ENCODE results near the gene ARHGAP24.
A peak's percentile ranks its signal among the peaks of the same experiment; 100 is the strongest.

The ARHGAP24 gene

DNA sequence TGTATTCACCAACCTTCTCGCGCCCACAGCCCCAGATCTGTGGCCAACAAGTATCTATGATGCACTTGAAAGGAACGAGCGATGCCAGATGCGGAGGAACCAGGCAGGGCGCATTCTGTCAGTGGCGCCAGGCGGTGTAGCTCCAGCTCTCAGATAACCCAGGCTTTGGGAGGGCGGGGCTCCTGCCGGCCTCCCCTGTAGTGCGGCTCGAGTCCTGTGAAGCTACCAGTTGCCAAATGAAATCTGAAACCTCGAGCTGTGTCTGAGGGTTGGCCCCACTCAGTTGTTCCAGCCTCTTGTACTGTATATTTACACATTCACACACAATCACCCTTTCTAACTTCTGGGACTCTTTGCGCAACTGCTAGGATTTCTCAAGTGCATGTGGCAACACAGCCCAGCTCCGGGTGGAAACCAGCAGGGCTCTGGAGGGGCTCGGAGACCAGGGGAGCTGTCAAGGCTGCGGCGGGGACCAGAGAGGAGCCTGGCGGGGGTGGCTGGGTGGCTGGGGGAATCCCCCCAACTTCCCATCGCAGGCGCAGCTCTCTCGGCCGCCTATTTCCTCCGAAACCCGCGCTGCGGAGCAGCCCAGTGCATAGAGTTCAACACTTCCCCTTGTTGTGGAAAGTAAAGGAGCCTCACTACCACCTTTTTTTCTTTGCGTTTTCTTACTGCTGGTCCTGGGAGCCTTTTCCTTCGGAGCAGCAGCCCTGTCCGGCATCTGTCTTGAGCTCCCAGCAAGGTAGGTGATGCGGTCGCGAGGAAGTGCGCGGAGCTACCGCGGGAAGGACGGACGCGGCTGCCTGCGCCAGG, at the start of gene ARHGAP24:
ARHGAP24 (plus strand) TSS at position 333 of the 813 bp plus-strand sequence.
- Mint-ChIP-seq H3K4me1 (ENCODE audit: low read depth) (peaks cover 2% of the 10 kb centered on the region), H3K9me3 (ENCODE audit: low read depth) (no peaks in the 10 kb centered on the region), H3K27ac (no peak within 1 kb of the TSS), H3K36me3 (no peaks in the 10 kb centered on the region), H3K27me3 (peaks cover 20% of the 10 kb centered on the region), H3K4me3 (peak within 1 kb of the TSS; percentile 47)

DNA sequence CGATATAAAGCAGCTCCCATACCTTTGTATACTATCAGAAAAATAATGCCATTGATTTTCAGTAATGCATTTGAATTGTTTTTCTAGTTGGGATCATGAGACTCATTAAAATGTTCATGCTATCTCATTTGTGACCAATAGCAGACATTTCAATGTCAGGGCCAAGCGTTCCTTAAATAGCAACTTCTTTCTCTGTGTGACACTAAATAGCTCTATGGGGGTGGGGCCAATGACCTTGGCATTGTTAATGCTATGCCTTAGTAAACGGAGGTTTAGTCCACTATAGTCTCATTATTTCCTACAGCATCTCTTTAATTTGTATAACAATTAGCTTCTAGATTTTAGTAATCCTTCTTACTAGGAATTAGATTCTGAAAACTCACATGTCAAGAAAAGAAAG, 48.6 kb upstream of the ARHGAP24 start:
- Mint-ChIP-seq H3K9me3 (ENCODE audit: low read depth) (no peaks in the 10 kb centered on the region), H3K27me3 (no peaks in the 10 kb centered on the region), H3K27ac (no peak overlapping the region), H3K4me1 (ENCODE audit: low read depth) (no peaks in the 10 kb centered on the region), H3K4me3 (no peak overlapping the region), H3K36me3 (no peaks in the 10 kb centered on the region)

- no peak overlapping the region for H3K27ac Mint-ChIP-seq
- H3K9me3 Mint-ChIP-seq (ENCODE audit: low read depth): no peaks in the 10 kb centered on the region
- H3K27me3 Mint-ChIP-seq: no peaks in the 10 kb centered on the region
- H3K36me3 Mint-ChIP-seq: no peaks in the 10 kb centered on the region
- no peaks in the 10 kb centered on the region for H3K4me1 Mint-ChIP-seq (ENCODE audit: low read depth)
- no peak overlapping the region for H3K4me3 Mint-ChIP-seq
These were observed 47.8 kb upstream of the ARHGAP24 start for GRCh38 chr4:85427123-85427522.

- no peaks in the 10 kb centered on the region for H3K36me3 Mint-ChIP-seq
- no peaks in the 10 kb centered on the region for H3K4me1 Mint-ChIP-seq (ENCODE audit: low read depth)
- no peak overlapping the region for H3K27ac Mint-ChIP-seq
- H3K27me3 Mint-ChIP-seq: peaks cover 4% of the 10 kb centered on the region
- no peak overlapping the region for H3K4me3 Mint-ChIP-seq
- no peaks in the 10 kb centered on the region for H3K9me3 Mint-ChIP-seq (ENCODE audit: low read depth)
These were observed 44.7 kb upstream of the ARHGAP24 start for GRCh38 chr4:85430226-85430625.

GRCh38 chr4:85430697-85431096, 44.3 kb upstream of the ARHGAP24 start:
- no peak overlapping the region for H3K4me3 Mint-ChIP-seq
- H3K4me1 Mint-ChIP-seq (ENCODE audit: low read depth): no peaks in the 10 kb centered on the region
- H3K9me3 Mint-ChIP-seq (ENCODE audit: low read depth): no peaks in the 10 kb centered on the region
- no peak overlapping the region for H3K27ac Mint-ChIP-seq
- no peaks in the 10 kb centered on the region for H3K36me3 Mint-ChIP-seq
- H3K27me3 Mint-ChIP-seq: peaks cover 4% of the 10 kb centered on the region

DNA sequence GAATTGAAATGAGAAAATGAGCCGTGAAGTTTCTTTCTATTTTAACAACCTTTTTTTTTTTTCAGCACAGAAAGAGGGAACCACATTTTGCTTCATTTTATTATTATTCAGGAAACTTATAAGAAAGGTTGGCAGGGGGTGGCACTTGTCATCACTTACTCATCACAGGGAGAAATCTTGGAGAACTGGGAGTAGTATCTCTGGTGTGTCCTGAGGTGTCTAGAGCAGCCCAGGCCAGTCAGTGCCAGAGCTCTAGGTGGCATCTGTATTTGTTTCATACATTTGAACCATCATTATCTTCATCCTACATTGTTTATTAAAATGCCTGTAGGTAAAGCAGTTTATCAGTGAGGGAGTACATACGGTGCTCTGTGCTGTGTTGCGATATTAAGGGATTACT, 43.8 kb upstream of the ARHGAP24 start:
- no peak overlapping the region for H3K27ac Mint-ChIP-seq
- peaks cover 4% of the 10 kb centered on the region for H3K27me3 Mint-ChIP-seq
- H3K9me3 Mint-ChIP-seq (ENCODE audit: low read depth): no peaks in the 10 kb centered on the region
- H3K36me3 Mint-ChIP-seq: no peaks in the 10 kb centered on the region
- no peaks in the 10 kb centered on the region for H3K4me1 Mint-ChIP-seq (ENCODE audit: low read depth)
- H3K4me3 Mint-ChIP-seq: no peak overlapping the region

DNA sequence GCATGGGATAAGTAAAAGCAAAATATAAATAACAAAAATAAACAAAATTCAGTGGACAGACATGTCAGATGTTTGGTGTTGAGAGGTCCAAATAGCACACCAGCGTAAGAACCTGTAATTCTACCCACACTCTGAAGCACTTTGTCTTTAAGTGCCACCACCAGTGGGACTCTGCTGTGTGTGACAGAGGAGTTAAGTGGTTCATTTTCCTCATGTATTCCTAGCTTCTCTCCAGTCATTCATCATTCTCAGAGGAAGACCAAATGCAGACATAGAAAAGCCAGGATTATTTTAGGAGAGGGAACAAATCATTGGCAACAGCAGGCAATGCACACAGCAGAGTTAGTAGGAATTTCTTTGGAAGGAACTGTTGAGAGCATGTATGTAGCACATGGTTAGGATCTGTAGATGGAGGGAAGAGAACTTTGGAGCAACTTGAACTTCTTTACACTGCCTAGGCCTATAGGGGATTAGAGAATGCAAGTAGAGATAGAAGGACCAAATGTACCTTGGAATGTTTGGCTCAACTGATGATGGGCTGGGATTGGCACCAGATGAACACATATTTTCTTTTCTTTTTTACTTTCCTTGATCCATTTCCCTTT, 43.0 kb upstream of the ARHGAP24 start:
- Mint-ChIP-seq H3K4me3 (no peak overlapping the region), H3K4me1 (ENCODE audit: low read depth) (no peaks in the 10 kb centered on the region), H3K9me3 (ENCODE audit: low read depth) (no peaks in the 10 kb centered on the region), H3K27ac (no peak overlapping the region), H3K36me3 (no peaks in the 10 kb centered on the region), H3K27me3 (peaks cover 4% of the 10 kb centered on the region)

DNA sequence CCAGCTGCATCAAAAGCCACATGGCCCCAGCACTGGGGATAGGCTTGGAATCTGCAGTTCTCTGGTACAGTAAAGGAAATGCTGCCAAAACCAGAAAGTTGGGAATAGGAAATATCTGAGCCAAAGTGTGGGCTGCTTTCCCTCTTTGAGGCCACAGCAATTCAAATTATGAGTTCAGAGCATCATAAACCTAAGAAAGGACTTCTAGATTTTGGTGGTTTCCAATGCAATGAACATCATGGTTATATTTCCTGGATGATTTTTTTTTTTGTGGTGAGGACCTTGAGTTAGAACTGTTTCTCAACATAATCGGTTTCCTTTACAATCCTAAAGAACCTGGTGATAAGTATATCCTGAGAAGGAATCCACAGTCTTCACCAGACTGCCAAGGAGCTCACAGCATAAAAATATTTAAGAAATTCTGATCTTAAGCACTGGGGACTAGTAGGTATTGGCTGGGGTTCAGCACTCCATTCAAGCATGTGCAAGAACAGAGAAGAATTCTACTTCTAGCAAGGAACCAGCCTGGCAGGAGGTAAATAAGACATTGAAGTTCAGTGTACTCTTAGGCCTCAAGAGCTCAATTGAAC, 29.8 kb upstream of the ARHGAP24 start:
- peaks cover 6% of the 10 kb centered on the region for H3K9me3 Mint-ChIP-seq (ENCODE audit: low read depth)
- H3K4me3 Mint-ChIP-seq: no peak overlapping the region
- no peak overlapping the region for H3K27ac Mint-ChIP-seq
- H3K36me3 Mint-ChIP-seq: no peaks in the 10 kb centered on the region
- no peaks in the 10 kb centered on the region for H3K4me1 Mint-ChIP-seq (ENCODE audit: low read depth)
- H3K27me3 Mint-ChIP-seq: no peaks in the 10 kb centered on the region

GRCh38 chr4:85446141-85446861, 28.6 kb upstream of the ARHGAP24 start:
- Mint-ChIP-seq H3K4me1 (ENCODE audit: low read depth) (no peaks in the 10 kb centered on the region), H3K27ac (no peak overlapping the region), H3K27me3 (no peaks in the 10 kb centered on the region), H3K9me3 (ENCODE audit: low read depth) (no peaks in the 10 kb centered on the region), H3K4me3 (no peak overlapping the region), H3K36me3 (no peaks in the 10 kb centered on the region)

DNA sequence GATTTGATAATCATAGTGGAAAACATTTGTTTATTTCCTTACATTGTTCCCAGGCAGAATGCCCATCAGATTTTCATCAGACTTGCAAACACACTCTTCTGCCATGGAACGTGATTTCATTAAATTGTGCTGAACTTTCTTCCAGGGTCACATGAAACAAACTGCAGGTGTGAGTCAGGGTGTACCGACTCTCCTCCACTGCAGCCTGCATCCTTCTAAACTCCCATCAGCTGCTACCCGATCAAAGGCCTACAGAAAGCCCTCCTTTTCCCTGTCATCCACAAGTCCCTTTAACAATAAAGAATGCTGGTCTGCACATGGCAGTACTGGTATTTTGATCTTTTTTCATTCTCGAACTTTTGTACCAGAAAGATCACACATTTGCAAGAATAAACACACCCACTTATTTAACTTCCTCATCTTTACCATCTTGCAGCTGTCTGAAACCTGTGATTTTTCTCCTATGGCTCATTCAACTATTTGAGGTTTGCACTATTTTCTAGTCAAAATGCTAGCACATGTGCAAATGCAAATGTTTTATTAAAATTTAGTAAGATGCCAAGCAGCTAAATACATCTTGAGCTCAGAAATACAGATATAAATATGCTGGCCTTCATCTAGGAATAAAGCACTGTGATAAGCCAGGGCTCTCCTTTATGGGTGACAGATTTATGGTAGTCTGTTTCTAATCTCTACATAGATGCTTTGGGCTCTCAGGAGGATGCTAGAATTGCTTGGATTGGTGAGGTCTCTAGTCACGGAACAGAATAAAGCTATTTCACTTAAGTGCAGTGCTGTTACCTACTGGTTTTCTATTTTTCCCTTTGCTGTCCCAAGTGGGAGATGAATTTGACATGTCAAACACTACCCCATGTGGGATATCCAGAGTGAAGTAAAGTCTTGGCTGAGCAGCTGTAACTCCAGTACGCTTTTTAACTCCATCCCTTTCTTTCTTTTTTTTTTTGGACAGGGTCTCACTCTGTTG, 25.8 kb upstream of the ARHGAP24 start:
- no peak overlapping the region for H3K27ac Mint-ChIP-seq
- no peak overlapping the region for H3K4me3 Mint-ChIP-seq

GRCh38 chr4:85452058-85452731, 22.8 kb upstream of the ARHGAP24 start:
- Mint-ChIP-seq H3K36me3 (no peaks in the 10 kb centered on the region), H3K27me3 (no peaks in the 10 kb centered on the region), H3K4me3 (no peak overlapping the region), H3K27ac (no peak overlapping the region), H3K9me3 (ENCODE audit: low read depth) (no peaks in the 10 kb centered on the region), H3K4me1 (ENCODE audit: low read depth) (no peaks in the 10 kb centered on the region)

More for the DNA sequence above, 25.8 kb upstream of the ARHGAP24 start:
- Mint-ChIP-seq H3K4me1 (ENCODE audit: low read depth) (no peaks in the 10 kb centered on the region), H3K36me3 (no peaks in the 10 kb centered on the region), H3K27me3 (no peaks in the 10 kb centered on the region), H3K9me3 (ENCODE audit: low read depth) (no peaks in the 10 kb centered on the region)

DNA sequence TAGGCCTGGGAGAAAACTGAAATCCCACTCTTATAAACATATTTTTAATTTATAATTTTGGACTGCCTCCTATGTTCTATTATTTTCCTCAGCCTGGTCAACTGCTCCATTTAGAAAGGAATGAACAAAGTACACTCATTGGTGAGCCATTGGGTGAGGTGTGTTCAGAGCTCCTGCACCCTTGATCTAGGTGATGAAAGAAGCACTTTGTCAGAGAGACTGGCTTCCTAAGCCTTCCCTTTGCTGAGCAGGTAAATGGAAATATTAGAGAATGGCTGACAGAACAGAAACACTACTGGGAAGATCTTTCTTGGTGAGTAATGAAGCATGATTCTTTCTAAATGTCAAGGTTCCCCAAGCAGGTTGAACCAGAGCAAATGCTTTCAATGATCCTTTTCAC, 19.0 kb upstream of the ARHGAP24 start:
- Mint-ChIP-seq H3K4me1 (ENCODE audit: low read depth) (no peaks in the 10 kb centered on the region), H3K9me3 (ENCODE audit: low read depth) (no peaks in the 10 kb centered on the region), H3K4me3 (no peak overlapping the region), H3K27me3 (no peaks in the 10 kb centered on the region), H3K36me3 (no peaks in the 10 kb centered on the region), H3K27ac (no peak overlapping the region)

DNA sequence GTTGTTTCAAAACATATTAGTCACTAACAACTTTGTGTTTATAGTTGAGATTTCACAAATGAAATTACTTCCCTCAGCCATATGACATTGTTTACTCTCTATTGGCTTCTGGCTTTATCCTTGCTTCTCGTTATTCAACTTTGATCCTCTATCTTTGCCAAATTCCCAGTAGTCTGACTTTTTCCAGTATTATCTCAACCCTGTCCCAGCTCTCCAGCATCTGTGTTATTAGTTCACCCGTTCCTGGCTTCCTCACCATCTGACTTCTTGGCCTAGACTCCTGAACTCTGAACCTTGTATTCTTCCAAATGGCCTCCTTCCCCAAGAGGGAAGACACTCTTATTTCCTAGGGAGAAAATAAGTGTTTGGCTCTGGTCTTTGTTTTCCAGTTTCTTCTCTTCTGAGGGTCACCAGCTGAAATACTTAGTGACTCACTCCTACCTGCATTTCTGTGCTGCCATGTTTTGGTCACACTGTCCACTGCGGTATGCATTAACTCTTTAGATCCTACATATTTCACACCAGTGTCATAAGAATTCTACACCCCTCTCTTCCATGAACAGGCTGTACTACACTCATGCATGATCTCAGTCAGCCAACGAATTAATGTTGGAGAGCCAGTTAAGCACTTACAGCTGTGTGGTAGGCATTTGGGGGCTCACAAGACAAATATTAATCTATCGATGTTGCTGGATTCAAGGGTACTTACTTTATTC, 17.0 kb upstream of the ARHGAP24 start:
- no peak overlapping the region for H3K27ac Mint-ChIP-seq
- H3K4me3 Mint-ChIP-seq: no peak overlapping the region
- no peaks in the 10 kb centered on the region for H3K9me3 Mint-ChIP-seq (ENCODE audit: low read depth)
- no peaks in the 10 kb centered on the region for H3K4me1 Mint-ChIP-seq (ENCODE audit: low read depth)
- no peaks in the 10 kb centered on the region for H3K27me3 Mint-ChIP-seq
- H3K36me3 Mint-ChIP-seq: no peaks in the 10 kb centered on the region
